A549 (cell line): ENCODE data around the gene ERMAP. TPM values are rescaled to one million over a fixed set of nuclear protein-coding genes. Genes with fewer than 3 reads are reported as not detected.

Experiments used
- ATAC-seq, 2 experiments: fragments of 200-7000 bp in 1 of 2; fragments of >200 bp in 1 of 2; cut with Nextera tagmentation in 1 of 2; cut with Tn5 transposase in 1 of 2; 3 replicates each; pipeline versions ENCODE4 v1.8.0 to v1.9.1; 2018 to 2020; ENCODE audit warnings: mild to moderate bottlenecking in 1 of 2, moderate library complexity in 1 of 2
- CTCF ChIA-PET: fragments of 300-600 bp; sonication (Branson Sonifier 250); formaldehyde crosslinking; extraction: SDS; loops from one replicate; lab custom pipeline; 2021; ENCODE audit warnings: antibody characterized with exemption, inconsistent platforms; lab: Yijun Ruan, JAX
- POLR2A ChIA-PET: fragments of 350-600 bp; formaldehyde crosslinking; extraction: SDS; loops from one replicate; lab custom pipeline; 2021; ENCODE audit warnings: antibody characterized with exemption, inconsistent platforms; lab: Yijun Ruan, JAX
- DNase-seq, 2 experiments: peaks; one replicate each; pipeline versions ENCODE4 v3.0.0 to v3.0.0-alpha.2; 2011 to 2016; ENCODE audit warnings: low read depth in 1 of 2, low spot score in 1 of 2
- FAIRE-seq: peaks from 2 replicates; lab custom pipeline; 2011; peaks lifted over from hg19 to GRCh38; lab: Jason Lieb, UNC
- H3K27ac ChIP-seq, 2 experiments: fragments of >200 bp; sonication (Bioruptor Twin); formaldehyde crosslinking; 3 replicates each; pipeline ENCODE4 v1.5.1; 2016 to 2017
- H3K4me1 ChIP-seq: fragments of >200 bp; sonication (Bioruptor Twin); formaldehyde crosslinking; 3 replicates; pipeline ENCODE4 v1.6.1; 2016
- H3K4me2 ChIP-seq: fragments of >200 bp; sonication (Bioruptor Twin); formaldehyde crosslinking; 3 replicates; pipeline ENCODE4 v1.6.1; 2016
- H3K4me3 ChIP-seq: fragments of >200 bp; sonication (Bioruptor Twin); formaldehyde crosslinking; 3 replicates; pipeline ENCODE4 v1.5.1; 2016
- H3K9me3 ChIP-seq: fragments of >200 bp; sonication (Bioruptor Twin); formaldehyde crosslinking; 3 replicates; pipeline ENCODE4 v1.6.1; 2016
- ATOH8 ChIP-seq: fragments of 250-450 bp; sonication (Bioruptor Pico); IDR thresholded peaks from 2 replicates; pipeline ENCODE4 v1.5.0; 2020; ENCODE audit warnings: low read depth, mild to moderate bottlenecking, moderate library complexity
- BHLHE40 ChIP-seq: IDR thresholded peaks from 2 replicates; pipeline ENCODE4 v1.6.1; 2012; ENCODE audit warnings: low read depth, low read length, inconsistent platforms
- CTCF ChIP-seq: fragments of >200 bp; sonication (Bioruptor Twin); formaldehyde crosslinking; IDR thresholded peaks from 3 replicates; pipeline ENCODE4 v1.5.1; 2016
- EP300 ChIP-seq, 2 experiments: fragments of >200 bp; sonication (Bioruptor Twin); formaldehyde crosslinking; IDR thresholded peaks; 2 replicates in 1 of 2; 3 replicates in 1 of 2; pipeline ENCODE4 v1.6.1; 2016 to 2017
- ESRRA ChIP-seq: fragments of 150-350 bp; IDR thresholded peaks from 2 replicates; pipeline ENCODE4 v1.6.1; 2014; ENCODE audit warnings: mild to moderate bottlenecking, low read length, borderline replicate concordance
- HDAC2 ChIP-seq: fragments of 200-600 bp; sonication (generic); IDR thresholded peaks from 2 replicates; pipeline ENCODE4 v1.6.1; 2016
- HES2 ChIP-seq: fragments of >200 bp; sonication (Bioruptor Twin); formaldehyde crosslinking; IDR thresholded peaks from 2 replicates; pipeline ENCODE4 v1.6.1; 2016
- HMGXB4 ChIP-seq: fragments of 250-450 bp; sonication (Bioruptor Pico); IDR thresholded peaks from 2 replicates; pipeline ENCODE4 v1.5.0; 2021; ENCODE audit warnings: mild to moderate bottlenecking, moderate library complexity, borderline replicate concordance
- JUN ChIP-seq, 2 experiments: fragments of >200 bp; sonication (Bioruptor Twin); formaldehyde crosslinking; IDR thresholded peaks; 2 replicates in 1 of 2; 3 replicates in 1 of 2; pipeline ENCODE4 v1.6.1; 2016 to 2017
- MAX ChIP-seq: IDR thresholded peaks from 2 replicates; pipeline ENCODE4 v1.6.1; 2012
- NFE2L2 ChIP-seq: fragments of 150-350 bp; conservative IDR thresholded peaks from 2 replicates; pipeline ENCODE4 v1.6.1; 2014; ENCODE audit warnings: low read length
- NPAS2 ChIP-seq: fragments of 250-450 bp; sonication (Bioruptor Pico); IDR thresholded peaks from 2 replicates; pipeline ENCODE4 v1.8.0; 2022; ENCODE audit warnings: mild to moderate bottlenecking, moderate library complexity, borderline replicate concordance
- PHF8 ChIP-seq: fragments of 200-600 bp; sonication (generic); IDR thresholded peaks from 2 replicates; pipeline ENCODE4 v1.6.1; 2016; ENCODE audit warnings: low read depth, mild to moderate bottlenecking, antibody characterized with exemption, moderate library complexity, borderline replicate concordance
- TFCP2L1 ChIP-seq: fragments of 250-450 bp; sonication (Bioruptor Pico); IDR thresholded peaks from 2 replicates; pipeline ENCODE4 v1.5.0; 2021; ENCODE audit warnings: mild to moderate bottlenecking
- ZSCAN20 ChIP-seq: fragments of 250-450 bp; sonication (Bioruptor Pico); IDR thresholded peaks from 2 replicates; pipeline ENCODE4 v1.8.0; 2022; ENCODE audit warnings: mild to moderate bottlenecking, moderate library complexity
- WGBS: methylation state at CpG from one replicate; pipeline ENCODE4 v1.1.6; 2017; ENCODE audit errors: missing lambda C conversion rate; 5-methylcytosine and 5-hydroxymethylcytosine counted together
- polyA plus RNA-seq, 4 experiments: library from polyadenylated mRNA; depleted of rRNA in 3 of 4; stranded (reverse); fragments of >200 nt; fragmentation: RNase III in 1 of 4; extraction: RNeasy Plus Mini Kit Qiagen cat#74134 plus additional on column Dnase treatment in 1 of 4; gene quantifications; 2 replicates in 3 of 4; 3 replicates in 1 of 4; pipeline ENCODE4 v1.2.3, GENCODE V29; 2011 to 2017

The ERMAP gene
- polyA plus RNA-seq, 2 of the 4 experiments (the other 2 are of a cell fraction): 5.4 to 10.7 TPM

GRCh38 chr1:42848823-42849537 lies 32.1 kb downstream of the ERMAP start (continued):
- TF ChIP-seq HES2 (no peak), HDAC2 (no peak), TFCP2L1 (no peak), ATOH8 (no peak), ZSCAN20 (no peak), JUN (IDR thresholded peaks at IDR 0.05) (no peak)

GRCh38 chr1:42849944-42850343 lies 33.0 kb downstream of the ERMAP start:
- WGBS: 96% methylated on average over 3 of the region's 5 CpGs
- Histone ChIP-seq H3K4me2 (no peak overlapping the region), H3K9me3 (peaks cover 5% of the 10 kb centered on the region; the same call in 1 of the 3 replicates), H3K4me3 (no peak overlapping the region), H3K4me1 (peaks cover 15% of the 10 kb centered on the region; the same call in 2 of the 3 replicates), H3K27ac (no peak overlapping the region)
- CTCF ChIA-PET: interaction anchor here (1.5 kb wide), 1 partner anchor 13 kb away, joined by 6 read pairs; no protein-coding TSS in a partner anchor
- DNase-seq: no peak
- no peak for FAIRE-seq
- POLR2A ChIA-PET: no interaction called here
- no peak for ATAC-seq
- TF ChIP-seq NFE2L2: no peak
- TF ChIP-seq ATOH8: no peak
- no peak for TF ChIP-seq PHF8
- TF ChIP-seq HMGXB4 (CRISPR knock-in tag): no peak
- no peak for TF ChIP-seq ESRRA
- TF ChIP-seq EP300 (IDR thresholded peaks at IDR 0.05): no peak
- TF ChIP-seq MAX: no peak
- TF ChIP-seq NPAS2 (CRISPR knock-in tag): no peak
- no peak for TF ChIP-seq BHLHE40
- TF ChIP-seq, all 56 proteins: peak for 0

- no peak overlapping the region for H3K4me3 ChIP-seq
- no peak overlapping the region for H3K4me2 ChIP-seq
- TF ChIP-seq CTCF: no peak
- peaks cover 13% of the 10 kb centered on the region; the same call in 2 of the 3 replicates for H3K4me1 ChIP-seq
- H3K9me3 ChIP-seq: peaks cover 5% of the 10 kb centered on the region; the same call in 1 of the 3 replicates
- no peak for ATAC-seq
- POLR2A ChIA-PET: interaction anchor here (0.5 kb wide), 1 partner anchor 32 kb away, joined by 5 read pairs; no protein-coding TSS in a partner anchor
- 95% methylated on average over 12 of the region's 15 CpGs for WGBS
- no peak overlapping the region for H3K27ac ChIP-seq
- CTCF ChIA-PET: interaction anchor here (0.9 to 1.5 kb wide), 2 partner anchors 12 to 222 kb away, joined by 4 to 6 read pairs; no protein-coding TSS in a partner anchor
- FAIRE-seq: no peak
- DNase-seq: no peak
Observed at GRCh38 chr1:42851420-42851819, 34.5 kb downstream of the ERMAP start.
